Stimulated activated CD4-positive, alpha-beta T cell treated with anti-CD3 and anti-CD28 coated beads, Interleukin-15, amount 100 ng/mL, for 1 hour (primary cell): ENCODE results near the gene STRIP2.
A peak's percentile ranks its signal among the peaks of the same experiment; 100 is the strongest.
"Not testable (repeated sequence)": the region's sequence is repeated elsewhere in the genome, so short reads cannot be mapped to it uniquely, and the experiment has no call there.

Experiments
- DNase-seq, 2 donors: peaks; one replicate each; pipeline ENCODE4 v3.0.0-alpha.2; 2020; ENCODE audit warnings: low read depth in 1 of 2, low spot score in 1 of 2

The STRIP2 gene

DNA sequence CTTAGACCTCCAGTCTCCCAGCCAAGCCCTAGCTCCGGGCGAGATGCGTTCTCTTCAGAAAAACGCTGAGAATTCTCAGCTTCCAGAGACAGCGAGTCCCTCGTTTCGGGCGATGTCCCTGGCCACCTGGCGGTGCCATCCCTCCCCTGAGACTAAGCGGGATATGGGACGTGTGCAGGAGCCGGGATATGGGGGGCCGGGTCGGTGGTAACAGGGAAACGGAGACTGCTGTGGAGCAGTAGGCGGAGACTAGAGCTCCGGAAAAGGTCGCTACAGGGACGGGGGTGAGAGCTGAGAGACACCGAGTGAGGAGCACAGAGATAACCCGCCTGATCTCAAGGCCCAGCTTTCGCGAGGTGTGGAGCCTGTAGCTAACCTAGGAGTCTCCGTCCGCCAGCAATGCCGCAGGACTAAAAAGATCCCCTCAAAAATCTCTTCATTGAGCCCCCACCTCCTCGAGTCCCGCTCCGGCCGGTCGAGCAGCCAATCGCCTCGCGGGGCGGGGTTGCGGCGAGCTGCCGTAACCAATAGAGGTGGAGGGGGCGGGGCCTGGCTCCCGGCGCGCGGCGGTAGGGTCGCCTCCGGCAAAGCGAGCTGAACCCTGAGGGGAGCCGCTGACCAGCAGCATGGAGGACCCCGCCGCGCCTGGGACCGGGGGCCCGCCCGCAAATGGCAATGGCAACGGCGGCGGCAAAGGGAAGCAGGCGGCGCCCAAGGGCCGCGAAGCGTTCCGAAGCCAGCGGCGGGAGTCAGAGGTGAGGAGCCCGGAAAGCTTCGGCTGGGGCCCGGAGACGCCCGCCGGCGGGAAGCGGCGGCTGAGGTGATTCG, at the start of gene STRIP2:
Gene STRIP2, plus strand, starts transcription at position 586 of the 828 bp plus-strand sequence. Its CDS starts 41 bp downstream, at position 627.
- peak; percentile 70 to 90 for DNase-seq

DNA sequence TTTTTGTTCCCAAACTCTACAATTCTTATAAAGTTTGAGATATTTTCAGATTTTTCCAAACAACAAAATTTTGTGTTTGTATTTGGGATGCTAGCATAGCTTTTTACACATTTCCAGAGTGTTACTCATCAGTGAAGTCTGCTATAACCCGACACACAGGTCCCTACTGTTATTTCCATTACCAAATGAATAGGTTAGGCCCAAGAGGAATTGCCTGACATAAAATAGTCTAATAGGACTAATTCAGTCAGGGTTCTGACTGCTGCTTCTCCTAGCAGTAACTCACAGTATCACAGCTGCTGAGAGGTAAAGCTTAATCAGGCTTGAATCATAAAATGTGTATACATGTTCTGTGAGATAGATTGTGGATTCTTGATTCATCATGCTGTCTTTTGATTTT, 49.1 kb upstream of the STRIP2 start:
- DNase-seq: no peak

DNA sequence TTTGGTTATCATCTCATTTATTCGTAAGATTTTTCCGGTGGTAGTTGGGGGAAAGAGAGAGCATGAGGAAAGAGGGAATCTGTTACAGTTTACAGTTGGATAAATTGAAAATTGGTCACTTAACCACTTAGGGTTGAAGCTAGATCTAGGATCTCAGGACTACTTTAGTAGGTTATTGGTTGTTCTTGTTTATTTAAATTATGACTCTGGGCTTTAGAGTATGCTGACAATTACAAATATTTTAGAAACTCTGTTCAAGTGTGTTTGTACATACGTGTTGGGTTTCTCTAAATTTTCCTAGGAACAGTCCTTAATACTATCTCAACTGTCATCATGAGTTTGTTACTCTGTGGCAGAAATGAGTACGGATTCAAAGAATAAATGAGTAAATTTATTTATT, 48.6 kb upstream of the STRIP2 start:
- no peak for DNase-seq

- DNase-seq: no peak
Observed at GRCh38 chr7:129386506-129386905, 47.7 kb upstream of the STRIP2 start.

DNA sequence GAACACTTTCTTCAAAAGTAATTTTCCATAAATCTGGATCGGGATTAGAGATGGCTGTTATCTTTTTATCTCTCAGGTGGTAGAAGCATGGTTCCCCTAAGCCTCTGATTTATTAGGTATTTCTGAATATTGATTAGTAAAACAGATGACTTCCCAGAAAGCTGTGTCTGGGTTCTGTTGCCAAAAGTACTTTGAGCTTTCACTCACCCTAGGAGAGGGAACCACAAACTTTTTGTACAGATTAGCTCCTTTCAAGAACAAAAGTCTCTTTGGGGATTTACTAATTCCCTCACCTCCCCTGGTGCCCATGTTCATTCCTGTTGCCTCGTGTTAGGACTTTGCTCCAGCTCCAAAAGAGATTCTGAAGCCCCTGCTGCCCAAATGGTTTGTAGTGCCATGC, 46.7 kb upstream of the STRIP2 start:
- no peak for DNase-seq

DNA sequence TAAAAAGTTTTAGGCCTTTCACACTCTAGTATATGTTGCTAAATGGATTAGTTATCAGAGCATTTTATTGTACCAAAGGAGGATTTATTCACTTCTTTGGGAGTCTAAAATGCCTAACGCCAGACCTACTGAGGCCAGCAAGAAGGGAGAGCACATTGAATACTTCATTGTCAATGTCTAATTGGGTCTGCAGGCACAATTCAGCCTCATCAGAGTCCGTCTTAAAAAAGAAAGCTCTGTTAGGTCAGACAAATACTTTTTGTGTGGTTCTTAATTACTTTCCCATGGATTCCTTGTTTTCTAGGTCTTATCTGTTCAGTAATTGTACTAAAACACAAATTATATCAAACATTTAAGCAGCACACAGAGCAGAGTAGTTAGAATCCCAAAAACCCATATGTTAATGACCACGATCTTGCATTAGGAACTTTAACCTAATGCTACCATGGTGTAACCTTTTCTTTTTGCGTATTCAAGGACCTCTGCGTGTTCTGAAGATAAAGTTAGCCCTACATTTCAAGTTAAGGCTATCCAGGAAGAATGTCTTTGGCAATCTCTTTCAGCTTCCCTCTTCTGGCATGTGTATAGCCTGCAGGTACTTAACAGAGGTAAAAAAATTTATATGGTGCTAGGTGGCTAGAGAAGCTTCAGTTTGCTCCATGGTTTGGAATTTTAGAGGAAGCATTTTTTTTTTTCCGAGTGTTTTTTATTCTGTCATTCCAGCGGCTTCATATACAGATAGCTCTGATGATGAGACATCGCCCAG, 45.7 kb upstream of the STRIP2 start:
- no peak for DNase-seq

- DNase-seq: no peak
Observed at GRCh38 chr7:129389829-129390228, 44.4 kb upstream of the STRIP2 start.

GRCh38 chr7:129390314-129390713, 43.9 kb upstream of the STRIP2 start:
- DNase-seq: no peak

DNA sequence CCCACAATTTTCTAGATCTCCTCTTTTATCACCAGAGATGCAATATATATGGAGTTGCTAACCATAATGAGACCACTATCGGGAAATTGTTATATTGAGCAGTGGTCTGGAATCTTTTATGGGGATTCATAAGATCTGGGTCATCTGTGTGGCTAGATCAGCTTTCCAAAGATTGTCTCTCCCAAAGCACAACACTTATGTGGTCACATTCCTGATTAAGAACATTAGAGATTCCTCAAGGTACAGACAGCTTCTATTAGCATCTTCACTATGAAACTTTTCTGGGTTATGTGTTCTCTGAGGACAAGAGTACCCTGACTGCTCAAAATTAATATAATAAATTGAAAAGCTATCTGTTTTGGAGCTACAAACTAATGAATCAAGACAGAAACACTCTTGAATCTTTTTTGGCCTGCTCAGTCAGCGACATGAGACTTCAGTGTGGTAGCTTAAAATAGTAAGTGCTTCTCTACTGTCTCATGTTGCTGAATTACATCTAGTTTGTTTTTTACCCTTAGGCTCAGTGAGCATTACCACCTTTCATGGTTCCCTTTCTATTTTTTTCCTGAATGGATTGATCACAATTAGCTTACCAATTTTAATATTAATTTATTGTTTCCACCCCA, 42.6 kb upstream of the STRIP2 start:
- no peak for DNase-seq

GRCh38 chr7:129393255-129393654, 41.0 kb upstream of the STRIP2 start:
- DNase-seq: no peak

DNA sequence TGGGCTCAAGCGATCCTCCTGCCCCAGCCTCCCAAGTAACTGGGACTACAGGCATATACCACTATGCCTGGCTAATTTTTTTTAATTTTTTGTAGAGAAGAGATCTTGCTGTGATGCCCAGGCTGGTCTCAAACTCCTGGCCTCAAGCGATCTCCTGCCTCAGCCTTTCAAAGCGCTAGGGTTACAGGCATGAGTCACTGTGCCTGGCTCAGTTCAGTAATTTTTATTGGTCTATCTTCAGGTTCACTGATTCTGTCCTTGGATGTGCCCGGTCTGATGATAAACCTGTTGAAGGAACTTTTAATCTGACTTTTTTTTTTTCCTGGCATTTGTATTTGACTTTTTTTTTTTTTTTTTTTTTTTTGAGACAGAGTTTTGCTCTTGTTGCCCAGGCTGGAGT, 40.1 kb upstream of the STRIP2 start:
- no peak for DNase-seq

DNA sequence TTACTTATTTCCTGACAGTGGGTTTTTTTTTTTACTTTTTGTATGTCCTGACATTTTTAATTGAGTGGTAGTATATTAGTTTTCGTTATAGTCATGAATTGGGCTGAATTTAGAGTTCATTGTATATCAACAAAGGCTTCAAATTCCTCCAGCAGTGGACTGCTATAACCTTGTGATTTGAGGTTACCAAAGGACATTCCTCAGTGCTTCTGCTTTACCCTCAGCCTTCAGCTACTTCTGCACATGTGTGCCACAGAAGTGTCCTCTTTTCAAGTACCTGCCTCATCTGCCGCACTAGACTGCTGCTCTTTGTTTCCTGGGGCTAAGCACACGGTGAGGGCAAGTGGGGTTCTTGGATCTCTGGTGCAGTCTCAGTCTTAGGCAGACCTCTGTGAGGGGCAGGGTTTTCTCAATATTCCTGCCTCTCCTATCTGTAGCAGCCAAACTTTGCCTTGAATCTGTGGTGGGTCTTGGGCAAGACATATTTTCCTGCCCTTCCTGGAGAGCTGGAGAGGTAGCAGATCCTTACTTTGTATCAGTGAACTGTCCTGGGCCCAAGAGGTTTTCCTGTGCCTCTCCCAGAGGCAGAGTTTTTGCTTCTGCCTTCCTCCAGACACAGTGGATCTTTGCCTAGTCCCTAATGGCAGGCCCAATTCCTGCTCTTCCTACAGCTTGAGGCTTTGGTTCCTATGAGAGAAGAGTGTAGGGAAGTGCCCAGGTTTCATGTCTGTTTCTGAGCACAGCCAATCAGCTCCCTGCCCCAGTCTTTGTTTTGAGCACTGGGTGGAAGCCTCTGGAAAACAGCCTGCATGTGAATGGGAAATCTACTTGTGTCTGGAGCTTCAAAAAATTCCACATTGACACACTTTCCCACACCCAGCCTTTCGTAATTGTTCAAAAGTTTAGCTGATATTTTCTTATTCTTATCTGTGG, 39.0 kb upstream of the STRIP2 start:
- no peak for DNase-seq

DNA sequence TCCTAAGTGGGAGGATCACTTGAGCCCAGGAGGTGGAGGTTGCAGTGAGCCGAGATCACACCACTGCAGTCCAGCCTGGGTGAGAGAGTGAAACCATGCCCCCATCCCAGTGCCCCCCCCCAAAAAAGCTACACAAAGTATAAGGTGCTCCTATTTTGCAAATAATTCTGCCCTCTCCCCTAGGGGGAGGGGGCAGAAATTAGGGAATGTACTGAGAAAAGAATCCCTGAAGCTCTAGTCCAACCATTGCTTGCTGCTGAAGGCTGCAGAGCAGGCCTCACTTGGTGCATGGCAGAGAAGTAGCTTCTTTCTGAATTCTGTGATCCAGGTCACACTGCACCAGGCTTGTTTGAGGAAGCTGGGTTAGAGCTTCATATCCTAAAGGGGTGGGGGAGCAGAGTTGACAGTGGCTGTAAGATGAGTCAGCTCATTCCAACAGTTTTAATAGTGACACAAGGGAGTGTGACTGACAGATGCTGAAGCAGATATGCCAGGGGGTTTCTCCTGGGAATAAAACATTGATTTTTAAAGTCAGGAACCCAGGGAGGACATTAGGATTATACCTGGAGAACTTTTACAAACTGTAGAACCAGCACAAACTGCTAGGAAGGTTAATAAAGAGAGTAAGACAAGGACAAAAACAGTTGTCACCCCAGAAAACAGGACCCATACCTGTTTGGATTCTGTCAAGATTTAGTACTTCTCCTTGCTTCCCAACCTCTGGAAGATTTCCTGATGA, 32.8 kb upstream of the STRIP2 start:
- DNase-seq: no peak

DNA sequence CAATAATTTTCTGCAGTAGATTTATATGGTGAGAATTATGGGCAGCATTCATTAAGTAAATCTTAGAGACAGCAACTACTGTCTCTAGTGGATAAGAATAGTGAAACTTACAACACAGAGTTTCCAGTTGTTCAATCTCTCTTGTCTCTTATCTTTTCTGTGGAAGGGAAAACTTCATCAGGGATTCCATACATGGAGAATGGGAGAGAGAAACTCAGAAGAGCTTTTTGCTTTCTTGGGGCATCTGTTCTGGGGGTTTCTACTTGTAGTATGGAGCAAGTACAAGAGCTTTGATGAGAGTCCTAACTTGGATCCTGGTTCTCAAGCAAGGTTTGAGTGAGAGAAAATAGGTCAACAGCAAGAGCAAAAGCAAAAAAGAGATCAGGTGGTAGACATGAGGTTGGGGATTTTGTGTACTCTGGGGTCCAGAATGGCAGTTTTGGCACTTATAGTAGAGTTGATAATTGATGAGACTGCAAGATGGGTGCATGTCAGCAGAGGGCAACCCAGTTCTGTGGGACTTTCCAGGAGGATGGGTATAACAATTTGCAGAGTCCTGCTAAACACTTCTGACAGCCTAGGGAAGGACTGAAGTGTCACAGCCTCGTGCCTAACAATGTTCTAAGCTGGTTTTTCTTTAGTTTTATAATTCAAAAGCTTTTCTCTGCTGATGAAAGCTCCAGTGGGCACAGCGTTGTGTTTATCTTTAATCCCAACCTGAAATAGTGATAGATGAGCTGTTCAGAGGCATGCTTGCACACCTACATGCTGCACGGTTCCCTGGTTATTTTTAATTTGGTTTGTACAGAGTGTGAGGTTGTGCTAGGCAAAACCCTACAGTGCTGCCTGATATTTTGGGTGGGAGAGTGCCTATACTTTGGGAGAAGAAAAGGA, 32.0 kb upstream of the STRIP2 start:
- no peak for DNase-seq

GRCh38 chr7:129405527-129405926, 28.7 kb upstream of the STRIP2 start:
- DNase-seq: no peak

- DNase-seq: not testable (repeated sequence)
Observed at GRCh38 chr7:129410238-129410637, 24.0 kb upstream of the STRIP2 start.

DNA sequence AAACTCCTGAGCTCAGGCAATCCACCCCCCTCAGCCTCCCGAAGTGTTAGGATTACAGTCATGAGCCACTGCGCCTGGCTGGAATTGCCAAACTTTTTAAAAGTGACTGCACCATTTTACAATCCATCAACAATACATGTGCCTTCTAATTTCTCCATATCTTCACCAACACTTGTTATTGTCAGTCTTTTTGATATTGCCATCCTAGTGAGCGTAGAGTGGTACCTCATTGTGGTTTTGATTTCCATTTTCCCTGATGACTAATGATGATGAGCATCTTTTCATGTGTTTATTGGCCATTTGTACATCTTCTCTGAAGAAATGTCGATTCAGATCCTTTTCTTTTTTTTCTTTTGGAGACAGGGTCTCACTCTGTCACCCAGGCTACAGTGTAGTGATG, 21.7 kb upstream of the STRIP2 start:
- no peak for DNase-seq

DNA sequence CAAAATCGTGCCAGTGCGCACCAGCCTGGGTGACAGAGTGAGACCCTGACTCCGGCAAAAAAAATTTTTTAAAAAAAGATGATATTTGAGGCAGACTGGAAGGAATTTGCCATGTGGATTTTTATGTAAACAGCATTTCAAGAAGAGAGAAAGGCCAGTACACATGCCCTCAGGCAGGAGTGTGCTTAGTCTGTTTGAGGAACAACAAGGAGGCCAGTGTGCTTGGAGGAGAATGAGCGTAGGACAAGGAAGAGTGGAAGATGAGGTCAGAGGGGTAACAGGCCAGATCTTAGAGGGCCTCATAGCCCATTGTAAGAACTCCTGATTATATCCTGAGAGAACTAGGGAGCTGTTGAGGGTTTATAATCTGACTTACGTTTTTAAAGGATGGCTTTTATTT, 17.2 kb upstream of the STRIP2 start:
- DNase-seq: no peak

DNA sequence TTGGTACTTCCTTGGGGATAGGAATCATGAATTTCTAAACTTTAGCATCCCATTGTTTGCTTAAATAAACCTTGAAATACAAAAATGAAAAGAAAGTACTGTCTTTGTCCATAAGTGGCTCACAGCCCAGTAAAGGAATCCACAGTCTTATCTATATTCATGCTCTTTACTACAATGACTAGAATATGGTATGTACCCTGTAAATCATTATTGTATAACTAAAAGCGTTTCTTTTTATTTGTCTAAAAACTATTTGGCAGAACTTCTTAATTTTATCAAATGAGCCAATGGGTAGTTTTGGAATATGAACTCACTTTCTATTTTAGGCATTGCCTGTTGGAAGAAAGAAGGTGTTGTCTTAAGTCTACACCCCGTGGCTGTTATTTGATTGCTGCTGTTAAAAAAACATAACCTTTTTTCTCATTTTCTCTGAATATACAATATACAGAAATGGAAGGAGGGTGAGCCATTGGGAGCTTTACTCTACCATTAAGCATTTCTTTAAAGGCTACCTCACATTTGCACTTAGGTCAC, 12.4 kb upstream of the STRIP2 start:
- DNase-seq: no peak
